ENCODE measurements around the gene GALNT10. TPM values are rescaled to one million over a fixed set of nuclear protein-coding genes. Genes with fewer than 3 reads are reported as not detected.

GALNT10 gene
- total and polyA plus RNA-seq, 2 of the 8 experiments (the other 6 are each of a cell fraction or from before 2014, with no cell fraction given): 4.6 to 15.5 TPM

GRCh38 chr5:154349626-154350264 lies 159.2 kb downstream of the GALNT10 start (continued):
- TF ChIP-seq CTCF (IDR thresholded peaks at IDR 0.05; ENCODE audit: control extremely low read depth in 1 of 3, insufficient read depth in 1 of 3, low read depth in 1 of 3, low read length in 3 of 3): no peak
- no peak for TF ChIP-seq CREB1 (IDR thresholded peaks at IDR 0.05)
- TF ChIP-seq E2F6 (IDR thresholded peaks at IDR 0.05): no peak
- no peak for TF ChIP-seq GABPA (IDR thresholded peaks at IDR 0.05; ENCODE audit: borderline replicate concordance, insufficient read depth, low read length)
